NT2/D1 (cell line): Measurements from ENCODE around the gene GNG4.

Experiments used
- SUZ12 ChIP-seq: IDR thresholded peaks from 2 replicates; pipeline ENCODE4 v1.6.1; 2011; ENCODE audit not compliant: insufficient read length, insufficient read depth; ENCODE audit errors: extremely low read depth
- YY1 ChIP-seq: IDR thresholded peaks from 2 replicates; pipeline ENCODE4 v1.6.1; 2011; ENCODE audit not compliant: insufficient read length, insufficient read depth
- ZNF274 ChIP-seq: IDR thresholded peaks from 2 replicates; pipeline ENCODE4 v1.6.1; 2011; ENCODE audit warnings: mild to moderate bottlenecking, low read depth, low read length

DNA sequence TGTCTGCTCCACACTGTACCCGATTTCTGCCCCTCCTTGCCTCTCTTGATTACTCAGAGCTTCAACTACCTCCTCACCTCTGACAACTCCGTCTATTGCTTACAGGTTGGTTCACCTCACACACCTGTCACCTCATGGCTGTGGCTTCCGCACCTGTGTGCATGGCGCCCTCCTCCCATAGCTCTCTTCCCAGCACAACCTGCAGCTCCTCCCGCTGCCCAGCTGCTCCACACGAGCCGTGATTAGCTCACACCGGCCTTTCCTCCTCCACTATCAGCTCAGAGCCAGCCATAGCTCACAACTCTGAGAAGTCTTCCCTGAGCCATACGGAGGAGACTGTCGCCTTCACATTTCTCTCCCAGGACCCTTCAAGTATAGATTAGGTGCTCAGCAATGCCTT is 67.5 kb downstream of the GNG4 start:
- TF ChIP-seq SUZ12 = no peak
- TF ChIP-seq YY1 = no peak
- TF ChIP-seq ZNF274 = no peak
